K562 (cell line): Measurements from ENCODE around the gene TFEC. TPM values are rescaled to one million over a fixed set of nuclear protein-coding genes. Genes with fewer than 3 reads are reported as not detected.

ENCODE experiments used
- ATAC-seq: fragments of 200-7000 bp; cut with Tn5 transposase; 3 replicates; pipeline ENCODE4 v1.9.1; 2020; ENCODE audit warnings: moderate library complexity
- BruUV-seq: library from RNA; stranded (reverse); fragments of 400-500 nt; replicated peaks from 2 replicates; lab custom pipeline; 2021; lab: Mats Ljungman, UMichigan
- CTCF ChIA-PET: fragments of 300-600 bp; formaldehyde crosslinking; extraction: SDS; loops from one replicate; lab custom pipeline; 2021; ENCODE audit warnings: low intra/inter-chr PET ratio; lab: Yijun Ruan, JAX
- POLR2A ChIA-PET: fragments of 300-600, 350-650 bp; sonication (Branson Sonifier 250); formaldehyde crosslinking; extraction: SDS; loops from one replicate; lab custom pipeline; 2021; ENCODE audit warnings: antibody characterized with exemption, inconsistent platforms; lab: Yijun Ruan, JAX
- DNase-seq, 4 experiments: peaks; one replicate each; pipeline versions ENCODE4 v3.0.0 to v3.0.0-alpha.2; 2011 to 2018; ENCODE audit warnings: low spot score in 3 of 4, mixed read lengths in 3 of 4; ENCODE audit errors: extremely low read depth in 1 of 4
- FAIRE-seq: peaks from 2 replicates; lab custom pipeline; 2011; peaks lifted over from hg19 to GRCh38; lab: Jason Lieb, UNC
- H2AFZ ChIP-seq: 2 replicates; pipeline ENCODE4 v1.6.0; 2011; ENCODE audit warnings: low read depth, low read length, control low read depth, inconsistent platforms
- H3K27ac ChIP-seq: fragments of 200-600 bp; 3 replicates; pipeline ENCODE4 v1.8.0; 2011; ENCODE audit warnings: low read depth, mild to moderate bottlenecking, control low read depth, inconsistent platforms, low read length, moderate library complexity, mixed read lengths; ENCODE audit errors: extremely low read depth
- H3K27me3 ChIP-seq, 2 experiments: fragments of 300-600 bp in 1 of 2; 2 replicates in 1 of 2; 3 replicates in 1 of 2; pipeline versions ENCODE4 v1.6.0 to v1.8.0; 2011; ENCODE audit warnings: inconsistent platforms in 2 of 2, low read length in 2 of 2, mild to moderate bottlenecking in 1 of 2, mixed read lengths in 1 of 2, moderate library complexity in 1 of 2; ENCODE audit not compliant: control insufficient read depth in 2 of 2, insufficient read depth in 2 of 2
- H3K36me3 ChIP-seq: fragments of 300-600 bp; 3 replicates; pipeline ENCODE4 v1.8.0; 2011; ENCODE audit warnings: mild to moderate bottlenecking, low read length, inconsistent platforms; ENCODE audit not compliant: control insufficient read depth, insufficient read depth
- H3K4me1 ChIP-seq, 2 experiments: fragments of 200-600 bp in 1 of 2; replicated peaks in 1 of 2; 2 replicates in 1 of 2; 3 replicates in 1 of 2; pipeline versions ENCODE4 v1.5.1 to v1.8.0; 2011; ENCODE audit warnings: inconsistent platforms in 2 of 2, low read length in 2 of 2, mild to moderate bottlenecking in 1 of 2, mixed read lengths in 1 of 2, moderate library complexity in 1 of 2; ENCODE audit not compliant: control insufficient read depth in 2 of 2, insufficient read depth in 2 of 2
- H3K4me2 ChIP-seq: 2 replicates; pipeline ENCODE4 v1.6.1; 2011; ENCODE audit warnings: low read length, control low read depth, inconsistent platforms, mixed read lengths; ENCODE audit not compliant: insufficient read depth
- H3K4me3 ChIP-seq: fragments of 200-600 bp; sonication (generic), shearing (Covaris generic); 2 replicates; pipeline ENCODE4 v1.5.1; 2016; ENCODE audit warnings: control low read depth, inconsistent platforms
- H3K79me2 ChIP-seq: fragments of 200-600 bp; 3 replicates; pipeline ENCODE4 v1.8.0; 2011; ENCODE audit warnings: low read length, inconsistent platforms; ENCODE audit not compliant: control insufficient read depth, insufficient read depth
- H3K9ac ChIP-seq, 2 experiments: 2 replicates each; pipeline versions ENCODE4 v1.6.0 to v1.6.1; 2011; ENCODE audit warnings: low read depth in 2 of 2, low read length in 2 of 2, control low read depth in 1 of 2, inconsistent platforms in 1 of 2, mild to moderate bottlenecking in 1 of 2, mixed read lengths in 1 of 2; ENCODE audit not compliant: insufficient read depth in 1 of 2
- H3K9me1 ChIP-seq: one replicate; pipeline ENCODE4 v1.6.0; 2011; ENCODE audit warnings: inconsistent platforms, mild to moderate bottlenecking, low read length, moderate library complexity; ENCODE audit not compliant: control insufficient read depth, insufficient read depth
- H3K9me3 ChIP-seq: replicated peaks from 2 replicates; pipeline ENCODE4 v1.5.1; 2011; ENCODE audit warnings: low read depth, low read length, inconsistent platforms; ENCODE audit not compliant: control insufficient read depth, insufficient read depth
- H4K20me1 ChIP-seq: replicated peaks from 2 replicates; pipeline ENCODE4 v1.6.1; 2011; ENCODE audit warnings: low read length, inconsistent platforms, mixed read lengths; ENCODE audit not compliant: control insufficient read depth, insufficient read depth
- ADNP ChIP-seq: fragments of 200-800 bp; sonication (Bioruptor generic); IDR thresholded peaks from 2 replicates; pipeline ENCODE4 v1.6.1; 2016; ENCODE audit warnings: missing genetic modification characterization, missing compliant biosample characterization
- CEBPG ChIP-seq, 3 experiments: fragments of 200-800 bp in 1 of 3; sonication (Bioruptor generic) in 1 of 3; sonication (generic) in 1 of 3; formaldehyde crosslinking in 1 of 3; IDR thresholded peaks in 2 of 3; conservative IDR thresholded peaks in 1 of 3; 2 replicates each; pipeline versions ENCODE4 v1.6.1 to v1.8.0; 2016 to 2022; ENCODE audit warnings: missing compliant biosample characterization in 2 of 3, missing genetic modification characterization in 2 of 3, mild to moderate bottlenecking in 1 of 3, missing genetic modification reagents in 1 of 3
- FOSL1 ChIP-seq: fragments of 200-800 bp; sonication (Bioruptor generic); conservative IDR thresholded peaks from 2 replicates; pipeline ENCODE4 v1.6.1; 2016; ENCODE audit warnings: missing genetic modification characterization, missing compliant biosample characterization
- HDAC2 ChIP-seq: fragments of 450-650 bp; IDR thresholded peaks from 2 replicates; pipeline ENCODE4 v1.6.1; 2016; ENCODE audit warnings: mild to moderate bottlenecking
- HOXB6 ChIP-seq: fragments of 250-450 bp; sonication (Bioruptor Pico); IDR thresholded peaks from 2 replicates; pipeline ENCODE4 v1.5.1; 2022; ENCODE audit warnings: mild to moderate bottlenecking, borderline replicate concordance
- RBFOX2 ChIP-seq: fragments of 200-400 bp; formaldehyde crosslinking; IDR thresholded peaks from 2 replicates; pipeline ENCODE4 v1.6.1; 2017; ENCODE audit warnings: low read depth, mild to moderate bottlenecking, low read length, moderate library complexity
- TAL1 ChIP-seq: fragments of 450-650 bp; IDR thresholded peaks from 2 replicates; pipeline ENCODE4 v1.6.1; 2016; ENCODE audit warnings: mild to moderate bottlenecking
- WHSC1 ChIP-seq: IDR thresholded peaks from one replicate; pipeline ENCODE4 v1.6.1; 2012; ENCODE audit warnings: low read length, control low read depth, inconsistent platforms
- ZKSCAN8 ChIP-seq: fragments of 200-800 bp; sonication (Bioruptor generic); IDR thresholded peaks from 2 replicates; pipeline ENCODE4 v1.6.1; 2016; ENCODE audit warnings: missing genetic modification characterization, missing compliant biosample characterization
- ZNF263 ChIP-seq: sonication (generic); formaldehyde crosslinking; IDR thresholded peaks from 2 replicates; pipeline ENCODE4 v1.8.0; 2022; ENCODE audit warnings: mild to moderate bottlenecking, missing genetic modification reagents, borderline replicate concordance
- ZNF57 ChIP-seq: fragments of 450-650 bp; formaldehyde crosslinking; IDR thresholded peaks from 2 replicates; pipeline ENCODE4 v1.4.0; 2020; ENCODE audit warnings: mild to moderate bottlenecking, moderate library complexity
- ZNF717 ChIP-seq: fragments of 250-450 bp; sonication (Bioruptor Pico); IDR thresholded peaks from 2 replicates; pipeline ENCODE4 v1.5.0; 2021
- ZZZ3 ChIP-seq: fragments of 450-650 bp; IDR thresholded peaks from 2 replicates; pipeline ENCODE4 v1.6.1; 2016; ENCODE audit warnings: antibody characterized with exemption, mild to moderate bottlenecking, moderate library complexity
- WGBS: fragments of 100-300 bp; shearing (Covaris generic); methylation state at CpG from one replicate; pipeline ENCODE4 v1.1.6; 2016; ENCODE audit warnings: low coverage, mixed read lengths; ENCODE audit not compliant: insufficient coverage; ENCODE audit errors: missing lambda C conversion rate; 5-methylcytosine and 5-hydroxymethylcytosine counted together
- in situ Hi-C: fragments of 300-500 bp; cut with MboI; formaldehyde crosslinking; loops from 4 replicates; pipeline ENCODE4 v1.15.0; 2018; ENCODE audit warnings: inconsistent platforms, mixed read lengths
- intact Hi-C: fragments of 100-400 bp; cut with micrococcal nuclease; formaldehyde crosslinking; loops from 2 replicates; pipeline ENCODE4 v1.14.2; 2022
- polyA plus RNA-seq, 8 experiments: library from polyadenylated mRNA; depleted of rRNA in 4 of 8; stranded (reverse) in 5 of 8; unstranded in 3 of 8; fragments of >200 nt; fragmentation: Nextera tagmentation in 2 of 8; fragmentation: Illumina TruSeq in 1 of 8; extraction: Ambion mirVana in 2 of 8; extraction: Trizol in 1 of 8; gene quantifications; 2 replicates each; pipeline versions ENCODE4 v1.2.1 to v1.2.3, GENCODE V29; 2011 to 2014; ENCODE audit warnings: inconsistent platforms in 1 of 8, missing spikeins in 1 of 8
- total RNA-seq, 7 experiments: library from RNA; depleted of rRNA in 6 of 7; stranded (reverse); fragments of >200 nt in 6 of 7; fragmentation: Illumina TruSeq in 2 of 7; extraction: Trizol in 2 of 7; gene quantifications; 2 replicates each; pipeline versions ENCODE4 v1.2.1 to v1.2.3, GENCODE V29; 2011 to 2021; ENCODE audit warnings: low replicate concordance in 1 of 7

TFEC gene
- total and polyA plus RNA-seq, 9 of the 15 experiments (the other 6 are each of a cell fraction or from before 2014, with no cell fraction given): 0.01 TPM; not detected in 8

- H3K36me3 ChIP-seq: no peaks in the 10 kb centered on the region
- in situ Hi-C loops: no loop called here
- no peaks in the 10 kb centered on the region for H3K27me3 ChIP-seq
- no TSS peak for BruUV-seq
- ATAC-seq (no peak), DNase-seq (no peak), FAIRE-seq (no peak)
- 1% methylated on average over 3 of the region's 3 CpGs for WGBS
- H3K4me1 ChIP-seq: no peaks in the 10 kb centered on the region
- H3K9ac ChIP-seq: no peak overlapping the region
- H2AFZ ChIP-seq: no peak overlapping the region
- no peaks in the 10 kb centered on the region for H3K9me3 ChIP-seq
- intact Hi-C loops: loop anchor here (5.0 kb wide), 1 partner anchor 1884 kb away; no protein-coding TSS in a partner anchor
- no peak overlapping the region for H3K27ac ChIP-seq
- H3K9me1 ChIP-seq: no peaks in the 10 kb centered on the region
- no peak overlapping the region for H3K4me3 ChIP-seq
- POLR2A ChIA-PET: no interaction called here
- TF ChIP-seq HDAC2 (no peak), TAL1 (no peak), WHSC1 (no peak), ZNF57 (no peak), ZNF717 (CRISPR knock-in tag) (no peak), HOXB6 (CRISPR knock-in tag) (no peak), FOSL1 (no peak), ZZZ3 (no peak), RBFOX2 (no peak), ADNP (tag) (no peak), CEBPG (CRISPR knock-in tag; IDR thresholded peaks at IDR 0.05) (no peak), CEBPG (tag; conservative IDR thresholded peaks at IDR 0.05 in 1 of 2, IDR thresholded peaks at IDR 0.05 in 1 of 2) (no peak), ZKSCAN8 (CRISPR knock-in tag) (no peak), ZNF263 (no peak)
- H3K4me2 ChIP-seq: no peak overlapping the region
- CTCF ChIA-PET: no interaction called here
- H4K20me1 ChIP-seq: no peaks in the 10 kb centered on the region
- no peaks in the 10 kb centered on the region for H3K79me2 ChIP-seq
Measured at GRCh38 chr7:115911465-115911864, 119.1 kb downstream of the TFEC start.
